Trophoblast cell (in vitro differentiated cells and primary cell): Measurements from ENCODE around the gene FAM167B.

Experiments used
- DNase-seq, 2 donors: peaks; one replicate each; pipeline ENCODE4 v3.0.0-alpha.2; 2016
- H2AFZ ChIP-seq: 2 replicates; pipeline ENCODE4 v1.6.1; 2013; ENCODE audit warnings: low read length, moderate library complexity, mild to moderate bottlenecking; ENCODE audit not compliant: insufficient read depth, poor library complexity
- H2AK5ac ChIP-seq: 2 replicates; pipeline ENCODE4 v1.6.1; 2013; ENCODE audit warnings: mild to moderate bottlenecking, low read length
- H2BK120ac ChIP-seq: 2 replicates; pipeline ENCODE4 v1.6.1; 2013; ENCODE audit warnings: low read length, mild to moderate bottlenecking, moderate library complexity; ENCODE audit not compliant: insufficient read depth, poor library complexity
- H2BK12ac ChIP-seq: 2 replicates; pipeline ENCODE4 v1.6.1; 2013; ENCODE audit warnings: mild to moderate bottlenecking, low read length, moderate library complexity
- H2BK5ac ChIP-seq: 2 replicates; pipeline ENCODE4 v1.6.1; 2013; ENCODE audit warnings: low read length, low read depth, moderate library complexity, mild to moderate bottlenecking; ENCODE audit not compliant: poor library complexity
- H3K14ac ChIP-seq: 2 replicates; pipeline ENCODE4 v1.6.1; 2013; ENCODE audit warnings: mild to moderate bottlenecking, low read length
- H3K18ac ChIP-seq: 2 replicates; pipeline ENCODE4 v1.6.1; 2013; ENCODE audit warnings: mild to moderate bottlenecking, low read length
- H3K23ac ChIP-seq: 2 replicates; pipeline ENCODE4 v1.6.1; 2013; ENCODE audit warnings: low read length
- H3K27ac ChIP-seq: 2 replicates; pipeline ENCODE4 v1.5.1; 2013; ENCODE audit warnings: low read depth, mild to moderate bottlenecking, inconsistent platforms, low read length, moderate library complexity
- H3K27me3 ChIP-seq: 2 replicates; pipeline ENCODE4 v1.6.1; 2013; ENCODE audit warnings: inconsistent platforms, mild to moderate bottlenecking, low read length, moderate library complexity; ENCODE audit not compliant: insufficient read depth
- H3K36me3 ChIP-seq, 2 experiments: 1 replicate in 1 of 2; 2 replicates in 1 of 2; pipeline ENCODE4 v1.6.1; 2013; ENCODE audit warnings: low read length in 2 of 2, mild to moderate bottlenecking in 2 of 2, moderate library complexity in 1 of 2; ENCODE audit not compliant: insufficient read depth in 2 of 2, control insufficient read depth in 1 of 2
- H3K4ac ChIP-seq: 2 replicates; pipeline ENCODE4 v1.6.1; 2013; ENCODE audit warnings: low read depth, mild to moderate bottlenecking, low read length, moderate library complexity
- H3K4me1 ChIP-seq, 2 experiments: 1 replicate in 1 of 2; 2 replicates in 1 of 2; pipeline ENCODE4 v1.6.1; 2013; ENCODE audit warnings: low read length in 2 of 2, mild to moderate bottlenecking in 2 of 2, moderate library complexity in 1 of 2; ENCODE audit not compliant: insufficient read depth in 2 of 2, control insufficient read depth in 1 of 2
- H3K4me2 ChIP-seq: 2 replicates; pipeline ENCODE4 v1.6.1; 2013; ENCODE audit warnings: inconsistent platforms, mild to moderate bottlenecking, low read length, moderate library complexity
- H3K4me3 ChIP-seq: 2 replicates; pipeline ENCODE4 v1.5.1; 2013; ENCODE audit warnings: mild to moderate bottlenecking, low read depth, low read length, inconsistent platforms
- H3K79me1 ChIP-seq: one replicate; pipeline ENCODE4 v1.6.1; 2013; ENCODE audit warnings: low read length
- H3K79me2 ChIP-seq: 2 replicates; pipeline ENCODE4 v1.6.1; 2013; ENCODE audit warnings: low read length, mild to moderate bottlenecking; ENCODE audit not compliant: control insufficient read depth, insufficient read depth, poor library complexity
- H3K9ac ChIP-seq: 2 replicates; pipeline ENCODE4 v1.6.1; 2013; ENCODE audit warnings: mild to moderate bottlenecking, low read length
- H3K9me3 ChIP-seq: 2 replicates; pipeline ENCODE4 v1.6.1; 2013; ENCODE audit warnings: low read depth, mild to moderate bottlenecking, control low read depth, inconsistent platforms, low read length; ENCODE audit not compliant: insufficient read depth
- H4K12ac ChIP-seq: 2 replicates; pipeline ENCODE4 v1.6.1; 2013; ENCODE audit warnings: low read depth, mild to moderate bottlenecking, low read length, moderate library complexity
- H4K8ac ChIP-seq: 2 replicates; pipeline ENCODE4 v1.6.1; 2013; ENCODE audit warnings: low read depth, mild to moderate bottlenecking, low read length, moderate library complexity
- H4K91ac ChIP-seq: one replicate; pipeline ENCODE4 v1.6.1; 2013; ENCODE audit warnings: low read depth, mild to moderate bottlenecking, low read length, moderate library complexity
- whole genome bisulfite sequencing: extraction: QIAGEN DNeasy Blood & Tissue Kit; methylation state at CpG from one replicate; pipeline ENCODE4 v1.1.7; 2013; ENCODE audit warnings: missing lambda C conversion rate; ENCODE audit not compliant: insufficient read length, insufficient coverage; ENCODE audit errors: extremely low coverage; 5-methylcytosine and 5-hydroxymethylcytosine counted together

Gene FAM167B

DNA sequence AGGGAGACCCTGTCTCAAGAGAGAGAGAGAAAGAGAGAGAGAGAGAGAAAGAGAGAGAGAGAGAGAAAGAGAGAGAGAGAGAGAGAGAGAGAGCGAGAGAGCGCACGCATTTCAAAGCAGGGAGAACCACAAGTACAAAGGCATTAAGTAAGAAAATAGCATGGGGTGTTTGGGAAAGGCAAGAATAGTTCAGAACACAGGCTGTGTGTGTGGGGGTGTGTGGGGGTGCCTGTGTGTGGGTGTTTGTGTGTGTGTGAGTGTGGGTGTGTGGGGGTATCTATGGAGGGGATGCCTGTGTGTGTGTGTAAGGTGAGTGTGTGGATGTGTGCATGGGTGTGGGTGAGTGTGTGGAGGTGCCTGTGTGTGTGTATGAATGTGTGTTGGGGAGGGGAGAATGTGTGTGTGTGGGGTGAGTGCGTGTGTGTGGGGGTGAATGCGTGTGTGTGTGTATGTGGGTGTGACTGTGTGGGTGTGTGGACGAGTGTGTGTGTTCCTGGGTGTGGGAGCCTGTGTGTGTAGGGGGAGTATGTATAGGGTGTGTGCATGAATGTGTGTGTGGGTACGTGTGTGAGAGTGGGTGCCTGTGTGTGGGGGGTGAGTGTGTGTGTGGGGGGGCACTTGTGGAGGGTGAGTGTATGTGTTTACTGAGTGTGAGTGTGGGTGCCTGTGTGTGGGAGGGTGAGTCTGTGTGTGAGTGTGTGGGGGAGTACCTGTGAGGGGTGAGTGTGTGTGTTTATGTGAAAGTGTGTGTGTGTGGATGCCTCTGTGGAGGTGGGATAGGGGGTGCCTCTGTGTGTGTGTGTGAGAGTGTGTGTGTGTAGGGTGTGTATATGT is 25.8 kb downstream of the FAM167B start:
- Histone ChIP-seq H3K14ac (no peak overlapping the region), H3K4me3 (peak overlapping the region; percentile 36), H3K4me2 (no peak overlapping the region), H2BK120ac (no peak overlapping the region), H3K9me3 (peaks cover 10% of the 10 kb centered on the region), H3K79me1 (no peaks in the 10 kb centered on the region), H3K9ac (no peak overlapping the region), H3K23ac (peak overlapping the region; percentile 85), H3K36me3 (no peaks in the 10 kb centered on the region), H3K79me2 (no peaks in the 10 kb centered on the region), H2BK12ac (no peak overlapping the region), H2AK5ac (no peak overlapping the region), H4K8ac (no peak overlapping the region), H3K4ac (no peak overlapping the region), H3K27me3 (no peaks in the 10 kb centered on the region), H3K27ac (no peak overlapping the region), H2AFZ (no peak overlapping the region), H3K4me1 (peaks cover 0 to 7% of the 10 kb centered on the region in 2 experiments), H4K12ac (no peak overlapping the region), H4K91ac (no peak overlapping the region), H3K18ac (no peak overlapping the region), H2BK5ac (no peak overlapping the region)
- WGBS: 100% methylated on average over 2 of the region's 7 CpGs
- DNase-seq: no peak

DNA sequence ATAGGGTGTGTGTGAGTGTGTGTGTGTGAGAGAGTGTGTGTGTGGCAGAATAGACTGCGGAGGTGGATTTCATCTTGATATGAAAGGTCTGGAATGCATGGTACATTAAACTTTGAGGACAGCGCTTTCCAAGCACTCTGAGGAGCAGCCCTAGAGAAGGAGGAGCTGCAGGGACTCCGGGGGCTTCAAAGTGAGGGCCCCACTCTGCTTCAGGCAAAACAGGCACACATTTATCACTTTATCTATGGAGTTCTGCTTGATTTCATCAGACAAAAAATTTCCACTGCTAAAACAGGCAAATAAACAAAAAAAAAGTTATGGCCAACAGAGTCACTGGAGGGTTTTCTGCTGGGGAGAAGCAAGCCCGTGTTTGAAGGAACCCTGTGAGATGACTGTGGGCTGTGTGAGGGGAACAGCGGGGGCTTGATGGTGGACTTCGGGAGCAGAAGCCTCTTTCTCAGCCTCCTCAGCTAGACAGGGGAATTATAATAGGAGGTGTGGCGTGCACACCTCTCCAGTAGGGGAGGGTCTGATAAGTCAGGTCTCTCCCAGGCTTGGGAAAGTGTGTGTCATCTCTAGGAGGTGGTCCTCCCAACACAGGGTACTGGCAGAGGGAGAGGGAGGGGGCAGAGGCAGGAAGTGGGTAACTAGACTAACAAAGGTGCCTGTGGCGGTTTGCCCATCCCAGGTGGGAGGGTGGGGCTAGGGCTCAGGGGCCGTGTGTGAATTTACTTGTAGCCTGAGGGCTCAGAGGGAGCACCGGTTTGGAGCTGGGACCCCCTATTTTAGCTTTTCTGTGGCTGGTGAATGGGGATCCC is 26.6 kb downstream of the FAM167B start:
- Histone ChIP-seq H3K9ac (no peak overlapping the region), H2AK5ac (no peak overlapping the region), H3K4ac (no peak overlapping the region), H3K27ac (no peak overlapping the region), H3K18ac (no peak overlapping the region), H3K23ac (no peak overlapping the region), H3K4me1 (peaks cover 0 to 7% of the 10 kb centered on the region in 2 experiments), H3K9me3 (peaks cover 10% of the 10 kb centered on the region), H3K4me3 (no peak overlapping the region), H2BK5ac (no peak overlapping the region), H3K79me1 (no peaks in the 10 kb centered on the region), H2AFZ (no peak overlapping the region), H3K79me2 (no peaks in the 10 kb centered on the region), H3K27me3 (no peaks in the 10 kb centered on the region), H3K36me3 (no peaks in the 10 kb centered on the region), H4K12ac (no peak overlapping the region), H2BK120ac (no peak overlapping the region), H3K14ac (no peak overlapping the region), H4K8ac (no peak overlapping the region), H2BK12ac (no peak overlapping the region), H4K91ac (no peak overlapping the region), H3K4me2 (no peak overlapping the region)
- no CpG with 5 or more reads among the region's 10 CpGs for WGBS
- DNase-seq: no peak

DNA sequence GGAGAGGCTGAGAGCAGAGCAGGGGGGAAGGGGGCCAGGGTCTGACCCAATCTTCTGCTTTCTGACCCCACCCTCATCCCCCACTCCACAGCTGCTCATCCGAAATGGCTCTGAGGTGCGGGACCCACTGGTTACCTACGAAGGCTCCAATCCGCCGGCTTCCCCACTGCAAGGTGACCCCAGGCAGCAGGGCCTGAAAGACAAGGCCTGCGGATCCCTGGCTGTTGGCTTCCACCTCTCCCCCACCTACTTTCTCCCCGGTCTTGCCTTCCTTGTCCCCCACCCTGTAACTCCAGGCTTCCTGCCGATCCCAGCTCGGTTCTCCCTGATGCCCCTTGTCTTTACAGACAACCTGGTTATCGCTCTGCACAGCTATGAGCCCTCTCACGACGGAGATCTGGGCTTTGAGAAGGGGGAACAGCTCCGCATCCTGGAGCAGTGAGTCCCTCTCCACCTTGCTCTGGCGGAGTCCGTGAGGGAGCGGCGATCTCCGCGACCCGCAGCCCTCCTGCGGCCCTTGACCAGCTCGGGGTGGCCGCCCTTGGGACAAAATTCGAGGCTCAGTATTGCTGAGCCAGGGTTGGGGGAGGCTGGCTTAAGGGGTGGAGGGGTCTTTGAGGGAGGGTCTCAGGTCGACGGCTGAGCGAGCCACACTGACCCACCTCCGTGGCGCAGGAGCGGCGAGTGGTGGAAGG is 27.8 kb downstream of the FAM167B start:
- no peak overlapping the region for H2BK12ac ChIP-seq
- WGBS: no CpG with 5 or more reads among the region's 31 CpGs
- H3K9ac ChIP-seq: no peak overlapping the region
- H3K79me2 ChIP-seq: no peaks in the 10 kb centered on the region
- no peak overlapping the region for H4K91ac ChIP-seq
- H4K12ac ChIP-seq: no peak overlapping the region
- H3K27me3 ChIP-seq: no peaks in the 10 kb centered on the region
- no peaks in the 10 kb centered on the region for H3K36me3 ChIP-seq
- H2BK120ac ChIP-seq: no peak overlapping the region
- H3K4ac ChIP-seq: no peak overlapping the region
- H3K27ac ChIP-seq: no peak overlapping the region
- DNase-seq: no peak
- no peak overlapping the region for H3K23ac ChIP-seq
- H3K4me1 ChIP-seq: peaks cover 0 to 7% of the 10 kb centered on the region in 2 experiments
- H3K9me3 ChIP-seq: peaks cover 11% of the 10 kb centered on the region
- H2BK5ac ChIP-seq: no peak overlapping the region
- H3K79me1 ChIP-seq: no peaks in the 10 kb centered on the region
- H3K4me3 ChIP-seq: no peak overlapping the region
- no peak overlapping the region for H4K8ac ChIP-seq
- no peak overlapping the region for H3K14ac ChIP-seq
- no peak overlapping the region for H2AK5ac ChIP-seq
- no peak overlapping the region for H2AFZ ChIP-seq
- no peak overlapping the region for H3K4me2 ChIP-seq
- H3K18ac ChIP-seq: no peak overlapping the region

DNA sequence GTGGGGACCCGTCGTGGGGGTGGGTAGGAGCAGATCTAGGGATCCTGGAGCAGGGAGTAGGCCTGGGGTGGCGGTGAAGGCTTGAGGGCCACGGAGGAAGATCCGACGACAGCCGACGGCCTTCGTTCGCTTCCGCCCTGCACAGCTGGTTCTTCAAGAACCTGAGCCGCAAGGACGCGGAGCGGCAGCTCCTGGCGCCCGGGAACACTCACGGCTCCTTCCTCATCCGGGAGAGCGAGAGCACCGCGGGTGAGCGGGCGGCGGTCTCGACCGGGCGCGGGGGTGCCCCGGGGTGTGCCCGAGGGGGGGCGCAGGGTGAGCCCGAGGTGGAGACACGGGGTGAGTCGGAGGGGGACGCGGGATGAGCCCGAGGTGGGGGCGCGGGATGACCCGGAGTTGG is 28.4 kb downstream of the FAM167B start:
- Histone ChIP-seq H2BK12ac (no peak overlapping the region), H3K4me3 (no peak overlapping the region), H3K4me1 (peaks cover 0 to 7% of the 10 kb centered on the region in 2 experiments), H3K79me2 (no peaks in the 10 kb centered on the region), H4K8ac (no peak overlapping the region), H3K18ac (no peak overlapping the region), H2AK5ac (no peak overlapping the region), H2BK5ac (no peak overlapping the region), H3K14ac (no peak overlapping the region), H3K79me1 (no peaks in the 10 kb centered on the region), H2BK120ac (no peak overlapping the region), H4K12ac (no peak overlapping the region), H4K91ac (no peak overlapping the region), H3K27me3 (no peaks in the 10 kb centered on the region), H2AFZ (no peak overlapping the region), H3K27ac (no peak overlapping the region), H3K4me2 (no peak overlapping the region), H3K36me3 (no peaks in the 10 kb centered on the region), H3K23ac (no peak overlapping the region), H3K4ac (no peak overlapping the region), H3K9me3 (peaks cover 12% of the 10 kb centered on the region), H3K9ac (no peak overlapping the region)
- no CpG with 5 or more reads among the region's 41 CpGs for WGBS
- DNase-seq: peak in 1 of 2 donors; percentile 29
